K562 (cell line): ENCODE measurements around the gene MAML1. TPM values are rescaled to one million over a fixed set of nuclear protein-coding genes. Genes with fewer than 3 reads are reported as not detected.
A peak's percentile ranks its signal among the peaks of the same experiment; 100 is the strongest.

Source experiments
- ATF7 ChIP-seq: fragments of 450-650 bp; IDR thresholded peaks from 2 replicates; pipeline ENCODE4 v1.7.1; 2014; ENCODE audit warnings: mild to moderate bottlenecking, moderate library complexity
- EGR1 ChIP-seq: fragments of 450-650 bp; conservative IDR thresholded peaks from 2 replicates; pipeline ENCODE4 v1.6.1; 2017; ENCODE audit warnings: mild to moderate bottlenecking
- L3MBTL2 ChIP-seq: fragments of 450-650 bp; IDR thresholded peaks from 2 replicates; pipeline ENCODE4 v1.6.1; 2016; ENCODE audit warnings: mild to moderate bottlenecking, moderate library complexity
- MCM5 ChIP-seq: fragments of 450-650 bp; IDR thresholded peaks from 2 replicates; pipeline ENCODE4 v1.6.1; 2016; ENCODE audit warnings: low read depth
- NFE2L1 ChIP-seq: fragments of 450-650 bp; IDR thresholded peaks from 2 replicates; pipeline ENCODE4 v1.6.1; 2016; ENCODE audit warnings: missing genetic modification characterization, low read depth, mild to moderate bottlenecking, missing compliant biosample characterization, moderate library complexity, borderline replicate concordance
- NR4A1 ChIP-seq, 2 experiments: fragments of 250-450 bp in 1 of 2; fragments of 450-650 bp in 1 of 2; sonication (Bioruptor Pico) in 1 of 2; IDR thresholded peaks; 2 replicates each; pipeline versions ENCODE4 v1.4.0 to v1.6.1; 2016 to 2020; ENCODE audit warnings: mild to moderate bottlenecking in 2 of 2, missing compliant biosample characterization in 1 of 2, missing genetic modification characterization in 1 of 2, moderate library complexity in 1 of 2
- RAD21 ChIP-seq, 2 experiments: fragments of 250-450 bp in 1 of 2; fragments of 450-650 bp in 1 of 2; sonication (Bioruptor Pico) in 1 of 2; formaldehyde crosslinking in 1 of 2; IDR thresholded peaks in 1 of 2; conservative IDR thresholded peaks in 1 of 2; 2 replicates each; pipeline versions ENCODE4 v1.4.0 to v1.8.0; 2020 to 2022; ENCODE audit warnings: mild to moderate bottlenecking in 2 of 2, moderate library complexity in 1 of 2
- RB1 ChIP-seq: fragments of 450-650 bp; IDR thresholded peaks from 2 replicates; pipeline ENCODE4 v1.6.1; 2017; ENCODE audit warnings: low read depth, mild to moderate bottlenecking
- RBFOX2 ChIP-seq: fragments of 200-400 bp; formaldehyde crosslinking; IDR thresholded peaks from 2 replicates; pipeline ENCODE4 v1.6.1; 2017; ENCODE audit warnings: low read depth, mild to moderate bottlenecking, low read length, moderate library complexity
- SFPQ ChIP-seq: fragments of 200-400 bp; formaldehyde crosslinking; IDR thresholded peaks from 2 replicates; pipeline ENCODE4 v1.6.1; 2017; ENCODE audit warnings: mild to moderate bottlenecking, low read depth, low read length, moderate library complexity
- ZNF121 ChIP-seq: sonication (generic); formaldehyde crosslinking; conservative IDR thresholded peaks from 2 replicates; pipeline ENCODE4 v1.8.0; 2022; ENCODE audit warnings: missing genetic modification reagents
- ZNF175 ChIP-seq: fragments of 200-800 bp; sonication (Bioruptor generic); IDR thresholded peaks from 2 replicates; pipeline ENCODE4 v1.6.1; 2016; ENCODE audit warnings: low read depth, mild to moderate bottlenecking, missing genetic modification characterization, missing compliant biosample characterization
- ZNF407 ChIP-seq: fragments of 450-650 bp; IDR thresholded peaks from 2 replicates; pipeline ENCODE4 v1.6.1; 2016; ENCODE audit warnings: low read depth
- ZNF436 ChIP-seq: fragments of 250-450, 450-650 bp; sonication (Bioruptor Pico); formaldehyde crosslinking; IDR thresholded peaks from 2 replicates; pipeline ENCODE4 v1.7.0; 2020; ENCODE audit warnings: mild to moderate bottlenecking
- ZNF766 ChIP-seq: fragments of 200-800 bp; sonication (Bioruptor generic); conservative IDR thresholded peaks from 2 replicates; pipeline ENCODE4 v1.6.1; 2016; ENCODE audit warnings: missing genetic modification characterization, missing compliant biosample characterization
- polyA plus RNA-seq, 8 experiments: library from polyadenylated mRNA; depleted of rRNA in 4 of 8; stranded (reverse) in 5 of 8; unstranded in 3 of 8; fragments of >200 nt; fragmentation: Nextera tagmentation in 2 of 8; fragmentation: Illumina TruSeq in 1 of 8; extraction: Ambion mirVana in 2 of 8; extraction: Trizol in 1 of 8; gene quantifications; 2 replicates each; pipeline versions ENCODE4 v1.2.1 to v1.2.3, GENCODE V29; 2011 to 2014; ENCODE audit warnings: inconsistent platforms in 1 of 8, missing spikeins in 1 of 8
- total RNA-seq, 7 experiments: library from RNA; depleted of rRNA in 6 of 7; stranded (reverse); fragments of >200 nt in 6 of 7; fragmentation: Illumina TruSeq in 2 of 7; extraction: Trizol in 2 of 7; gene quantifications; 2 replicates each; pipeline versions ENCODE4 v1.2.1 to v1.2.3, GENCODE V29; 2011 to 2021; ENCODE audit warnings: low replicate concordance in 1 of 7
- TF ChIP-seq, protein P1 (sequence below): fragments of 450-650 bp; formaldehyde crosslinking; IDR thresholded peaks from 2 replicates; pipeline ENCODE4 v1.4.0; 2020; ENCODE audit warnings: mild to moderate bottlenecking

The MAML1 gene
- total and polyA plus RNA-seq, 9 of the 15 experiments (the other 6 are each of a cell fraction or from before 2014, with no cell fraction given), result 0.32 to 18.4 (median 7.0) TPM

DNA sequence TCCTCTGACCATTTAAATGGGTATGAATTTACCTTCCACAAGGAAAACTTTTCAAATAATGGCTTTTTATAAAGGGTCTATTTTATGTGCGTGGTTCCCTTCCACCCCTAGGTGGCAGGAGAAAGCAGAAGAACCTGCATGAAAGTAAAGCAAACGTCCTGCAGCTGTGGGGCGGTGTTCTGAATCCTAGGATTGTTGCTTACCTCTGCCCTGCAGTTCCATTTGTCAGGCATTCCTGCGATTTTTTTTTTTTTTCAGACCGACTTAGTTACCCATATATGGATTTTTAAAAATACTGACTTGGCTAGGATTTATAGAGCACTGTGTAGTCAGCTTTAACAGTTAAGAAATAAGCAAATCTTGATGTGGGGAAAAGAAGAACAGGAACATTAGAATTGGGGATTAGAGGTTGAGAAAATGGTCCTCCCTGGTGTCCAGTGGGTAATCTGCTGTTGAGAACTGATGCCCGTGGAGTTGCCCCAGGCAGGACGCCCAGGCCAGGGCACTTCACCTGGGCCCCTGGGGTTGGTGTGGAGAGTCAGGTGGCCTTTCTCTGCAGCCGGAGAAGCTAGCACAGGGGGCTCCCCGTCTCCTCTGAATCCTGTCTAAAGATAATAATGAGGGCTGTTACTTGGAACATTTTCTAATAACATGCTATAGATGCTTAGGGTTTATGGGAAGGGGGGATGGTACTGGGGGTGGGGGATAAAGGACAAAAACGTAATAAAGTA is 30.8 kb downstream of the MAML1 start (continued):
- no peak for TF ChIP-seq ZNF436
- TF ChIP-seq ZNF121 (CRISPR knock-in tag), result no peak
- no peak for TF ChIP-seq MCM5
- no peak for TF ChIP-seq NFE2L1 (tag)
- TF ChIP-seq SFPQ, result no peak
- 0 out of 2 replicates have a peak, but pooled peaks have one; percentile 25 for TF ChIP-seq ATF7
- no peak for TF ChIP-seq EGR1
- TF ChIP-seq ZNF407, result no peak
- 0 out of 2 replicates have a peak, but pooled peaks have one; percentile 42 for TF ChIP-seq RB1
- no peak for TF ChIP-seq NR4A1 (CRISPR knock-in tag; IDR thresholded peaks at IDR 0.05)
- no peak for TF ChIP-seq NR4A1 (tag; IDR thresholded peaks at IDR 0.05)
- TF ChIP-seq RAD21 (CRISPR knock-in tag; conservative IDR thresholded peaks at IDR 0.05 in 1 of 2, IDR thresholded peaks at IDR 0.05 in 1 of 2), result peak; percentile 73 to 79
- TF ChIP-seq ZNF175 (CRISPR knock-in tag), result no peak
- TF ChIP-seq ZNF766 (CRISPR knock-in tag), result 0 out of 2 replicates have a peak, but pooled peaks have one; percentile 34
- TF ChIP-seq, protein P1, sequence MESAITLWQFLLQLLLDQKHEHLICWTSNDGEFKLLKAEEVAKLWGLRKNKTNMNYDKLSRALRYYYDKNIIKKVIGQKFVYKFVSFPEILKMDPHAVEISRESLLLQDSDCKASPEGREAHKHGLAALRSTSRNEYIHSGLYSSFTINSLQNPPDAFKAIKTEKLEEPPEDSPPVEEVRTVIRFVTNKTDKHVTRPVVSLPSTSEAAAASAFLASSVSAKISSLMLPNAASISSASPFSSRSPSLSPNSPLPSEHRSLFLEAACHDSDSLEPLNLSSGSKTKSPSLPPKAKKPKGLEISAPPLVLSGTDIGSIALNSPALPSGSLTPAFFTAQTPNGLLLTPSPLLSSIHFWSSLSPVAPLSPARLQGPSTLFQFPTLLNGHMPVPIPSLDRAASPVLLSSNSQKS (CRISPR knock-in tag), result no peak
- TF ChIP-seq L3MBTL2, result no peak
- no peak for TF ChIP-seq RBFOX2
